Activated CD4-positive, alpha-beta T cell treated with anti-CD3 and anti-CD28 coated beads, Interleukin-2, Interleukin-4, amounts not matched to agents 100 ng/mL and 50 ng/mL, durations not matched to agents 16 hours and 8 hours (primary cell): ENCODE measurements around the gene RANGRF.

ENCODE experiments used
- DNase-seq: peaks from one replicate; pipeline ENCODE4 v3.0.0-alpha.2; 2020; ENCODE audit warnings: low spot score

The RANGRF gene

DNA sequence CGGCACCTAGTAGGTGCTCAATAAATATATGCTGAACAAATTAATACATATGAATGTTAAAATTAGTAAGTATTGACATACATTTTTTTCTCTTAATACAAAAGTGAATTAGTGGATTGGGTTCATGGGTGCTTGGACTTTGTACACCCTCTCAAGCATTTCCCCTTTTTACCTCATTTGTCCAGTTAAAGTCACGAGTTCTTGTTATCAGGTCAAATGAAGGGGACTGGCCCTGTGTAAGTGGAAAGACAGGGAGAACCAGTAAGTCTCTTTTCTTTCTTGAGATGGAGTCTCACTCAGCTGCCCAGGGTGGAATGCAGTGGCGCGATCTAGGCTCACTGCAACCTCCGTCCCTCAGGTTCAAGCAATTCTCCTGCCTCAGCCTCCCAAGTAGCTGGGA lies 13.7 kb upstream of the RANGRF start:
- DNase-seq = no peak

DNA sequence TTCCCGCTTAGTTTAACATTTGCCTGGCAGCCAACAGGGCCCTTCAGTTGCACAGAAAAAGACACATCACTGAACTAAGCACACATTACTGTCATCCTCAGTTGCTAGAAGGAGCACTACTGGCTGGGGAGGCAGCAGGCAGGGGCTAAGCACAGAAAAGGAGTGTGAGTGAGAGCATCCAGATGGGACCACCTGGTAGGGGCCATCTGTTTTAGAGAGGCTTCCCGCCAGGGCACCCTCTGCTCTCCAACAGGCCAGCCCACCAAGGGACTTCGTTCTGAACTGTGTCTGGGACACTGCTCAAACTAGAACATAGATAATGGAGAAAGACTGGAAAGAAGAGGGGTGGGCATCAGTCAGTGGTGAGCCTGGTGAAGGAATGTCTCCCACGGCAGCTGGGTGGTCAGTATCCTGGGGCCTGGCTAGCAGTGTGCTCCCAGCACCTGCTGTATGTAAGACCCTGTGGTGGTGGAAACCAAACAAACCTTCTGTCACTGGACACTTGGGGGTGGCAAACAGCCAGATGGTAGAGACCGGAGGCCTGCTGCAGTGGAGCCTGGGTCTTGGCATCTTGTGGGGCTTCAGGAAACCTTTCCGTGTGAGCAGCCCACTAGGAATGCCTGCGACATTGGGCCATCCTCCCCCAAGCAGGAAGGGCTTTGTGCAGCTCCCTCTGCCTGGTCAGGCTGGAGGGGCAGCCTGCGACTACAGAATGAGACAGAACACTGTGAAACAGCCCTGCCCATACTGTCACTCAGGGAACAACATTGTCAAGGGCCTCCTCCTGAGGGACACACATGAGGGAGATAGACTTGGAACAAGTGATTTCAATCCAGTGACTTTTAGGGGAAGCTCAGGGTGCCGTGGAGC lies 12.8 kb upstream of the RANGRF start:
- DNase-seq = no peak

- DNase-seq = no peak
These were observed 11.2 kb upstream of the RANGRF start for GRCh38 chr17:8277317-8277716.

DNA sequence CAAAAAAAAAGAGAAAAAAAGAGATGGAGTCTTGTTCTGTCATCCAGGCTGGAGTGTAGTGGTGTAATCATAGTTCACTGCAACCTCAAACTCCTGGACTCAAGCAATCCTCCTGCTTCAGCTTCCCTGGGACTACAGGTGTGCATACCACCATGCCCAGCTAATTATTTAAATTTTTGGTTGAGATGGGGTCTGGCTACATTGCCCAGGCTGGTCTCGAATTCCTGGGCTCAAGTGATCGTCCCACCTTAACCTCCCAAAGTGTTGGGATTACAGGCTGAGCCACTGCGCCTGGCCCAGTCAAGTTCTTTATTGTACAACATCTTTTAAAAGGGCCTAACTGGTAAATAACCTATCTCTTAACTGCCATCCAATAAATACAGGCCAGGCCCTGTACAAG lies 6.1 kb upstream of the RANGRF start:
- DNase-seq = no peak

DNA sequence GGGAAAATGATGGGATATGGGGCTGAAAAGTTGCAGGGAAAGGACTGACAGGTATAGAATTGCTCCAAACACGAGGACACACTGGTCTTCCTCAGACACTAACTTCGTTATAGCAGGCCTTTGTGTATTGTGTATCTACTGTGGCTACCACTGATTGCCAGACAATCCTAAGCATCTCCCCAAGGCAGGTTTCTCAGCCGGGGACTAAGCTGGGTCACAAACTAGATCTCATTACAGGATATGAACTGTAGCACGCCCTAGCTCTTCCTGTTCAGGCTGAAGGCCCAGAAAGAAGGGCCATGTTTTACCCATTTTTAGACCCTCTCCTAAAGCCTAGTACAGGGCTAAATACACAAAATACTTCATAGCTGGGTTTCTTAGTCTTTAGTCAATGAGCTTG lies 5.1 kb upstream of the RANGRF start:
- no peak for DNase-seq

GRCh38 chr17:8284126-8284525 lies 4.3 kb upstream of the RANGRF start:
- no peak for DNase-seq

DNA sequence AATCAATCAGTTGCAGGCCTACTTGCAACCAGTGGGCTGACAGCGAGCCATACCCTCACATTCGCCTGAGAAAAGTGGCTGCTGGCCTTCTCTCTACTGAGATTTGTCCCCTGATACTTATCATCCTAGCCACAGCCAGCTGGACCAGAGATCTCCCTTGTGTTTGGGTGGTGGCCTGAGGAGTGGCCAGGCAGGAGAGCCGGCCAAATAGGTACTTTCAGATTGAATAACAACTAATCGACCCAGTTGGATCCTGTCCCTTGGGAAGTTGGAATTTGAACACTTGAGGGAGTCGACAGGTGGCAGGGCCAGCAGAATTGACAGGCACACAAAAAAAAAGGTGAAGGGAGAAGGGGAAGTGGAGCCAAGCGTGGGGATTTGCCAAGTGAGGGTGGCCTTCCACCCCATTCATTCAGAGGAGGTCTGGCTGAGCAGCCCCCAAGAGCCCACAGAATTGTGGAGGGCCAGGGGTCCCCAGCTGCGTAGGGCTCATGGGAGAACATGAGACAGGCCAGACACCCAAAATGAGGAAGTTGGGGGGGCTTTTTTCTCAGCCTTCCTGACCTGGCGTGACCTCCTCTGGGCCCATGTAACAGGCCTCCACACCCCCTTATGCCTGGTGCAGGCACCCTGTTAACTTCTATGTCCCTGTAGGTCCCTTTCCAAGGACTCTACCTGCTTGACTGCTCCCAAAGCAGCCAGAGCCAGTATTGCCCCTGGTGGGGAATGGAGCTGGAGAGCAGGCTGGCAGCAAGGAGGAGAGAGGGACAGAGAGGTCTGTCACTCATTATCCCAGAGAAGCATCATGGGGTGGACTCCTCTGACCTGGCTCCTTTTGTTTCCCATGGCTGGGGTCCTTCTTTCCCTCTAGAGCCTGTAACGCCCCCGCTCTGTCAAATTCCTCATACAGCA lies 2.9 kb upstream of the RANGRF start:
- DNase-seq = no peak

DNA sequence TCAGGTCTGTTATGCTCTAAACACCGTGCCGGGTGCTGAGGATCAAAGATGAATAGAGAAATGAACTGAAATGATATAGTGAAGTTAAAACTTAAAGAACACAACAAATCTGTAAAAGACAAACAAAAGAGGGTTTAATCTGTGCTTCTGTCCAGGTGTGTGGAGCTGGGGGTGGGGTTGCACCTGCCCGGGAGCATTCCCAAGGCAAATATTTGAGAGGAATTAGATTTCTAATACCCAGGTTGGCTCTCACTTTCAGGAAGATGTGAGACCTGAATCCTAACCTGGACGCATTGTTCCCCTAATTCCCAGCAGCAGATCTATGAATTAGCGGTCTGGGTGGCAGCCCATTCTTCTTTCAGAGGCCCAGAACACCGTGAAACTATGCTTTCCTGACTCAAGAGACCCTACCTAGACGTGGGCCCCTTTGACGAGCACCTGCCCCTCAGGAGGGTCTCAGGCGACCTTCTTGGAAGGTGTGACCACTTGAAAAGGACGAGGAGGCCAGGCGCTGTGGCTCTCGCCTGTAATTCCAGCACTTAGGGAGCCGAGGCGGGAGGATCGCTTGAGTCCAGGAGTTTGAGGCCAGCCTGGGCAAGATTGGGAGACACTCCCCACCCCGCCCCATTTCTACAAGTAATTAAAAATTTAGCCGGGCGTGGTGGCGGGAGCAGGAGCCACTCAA lies 677 bp upstream of the RANGRF start:
- no peak for DNase-seq

GRCh38 chr17:8289103-8289397 lies 580 bp downstream of the RANGRF start:
- peak; percentile 78 for DNase-seq

- DNase-seq = no peak
These were observed 1.6 kb downstream of the RANGRF start for GRCh38 chr17:8290043-8290442.

DNA sequence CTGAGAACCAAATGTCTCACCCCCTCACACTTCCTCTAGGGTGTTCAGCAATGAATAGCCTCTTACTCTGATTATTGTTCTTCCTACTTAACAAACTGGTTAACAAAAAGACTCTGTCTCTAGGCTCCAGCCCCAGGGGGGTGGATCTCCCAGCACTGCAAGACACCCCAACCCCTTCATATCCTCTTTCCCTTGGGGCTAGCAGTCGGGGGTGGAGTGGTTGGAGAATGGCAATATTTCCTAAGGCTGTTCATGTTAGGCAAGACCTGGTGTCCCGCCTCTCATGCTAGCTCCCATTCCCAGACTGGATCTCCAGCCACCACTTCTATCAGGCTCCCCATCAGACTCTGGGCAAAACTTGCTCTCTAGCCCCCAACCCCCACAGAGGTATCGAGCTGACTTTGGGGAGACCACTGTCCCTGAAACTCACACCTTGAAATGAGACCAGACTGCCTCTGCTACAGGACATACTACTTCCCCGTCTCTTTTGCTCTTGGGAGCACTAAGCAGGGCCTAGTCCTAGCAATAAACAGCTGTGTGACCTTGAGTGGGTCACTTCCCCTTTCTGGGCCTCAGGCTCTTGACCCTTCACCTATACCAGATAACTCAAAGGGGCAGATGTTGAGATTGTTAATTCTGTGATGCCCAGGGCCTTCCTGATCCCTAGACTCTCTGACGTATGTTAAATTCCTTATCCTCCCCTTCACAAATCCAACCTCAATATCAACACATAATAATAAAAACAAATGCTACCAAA lies 4.3 kb downstream of the RANGRF start:
- DNase-seq = no peak

DNA sequence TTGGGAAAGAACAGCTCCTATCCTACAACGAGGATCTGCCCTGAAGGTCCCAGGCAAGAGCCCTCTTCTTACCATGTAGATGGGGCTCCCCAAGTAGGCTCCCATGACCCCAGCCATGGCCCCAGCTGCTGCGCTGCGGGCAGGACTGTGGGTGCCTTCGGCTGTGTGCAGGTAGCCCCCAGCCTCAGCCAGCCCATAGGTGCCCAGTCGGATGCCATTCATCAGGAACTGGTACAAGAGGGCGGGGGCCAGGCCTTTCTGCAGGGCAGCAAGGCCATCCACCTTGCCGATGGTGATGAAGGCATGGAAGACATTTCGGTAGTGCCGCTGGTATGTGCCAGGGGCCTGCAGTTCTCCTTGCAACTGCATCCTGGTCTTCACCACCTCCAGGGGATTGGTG lies 5.9 kb downstream of the RANGRF start:
- no peak for DNase-seq

DNA sequence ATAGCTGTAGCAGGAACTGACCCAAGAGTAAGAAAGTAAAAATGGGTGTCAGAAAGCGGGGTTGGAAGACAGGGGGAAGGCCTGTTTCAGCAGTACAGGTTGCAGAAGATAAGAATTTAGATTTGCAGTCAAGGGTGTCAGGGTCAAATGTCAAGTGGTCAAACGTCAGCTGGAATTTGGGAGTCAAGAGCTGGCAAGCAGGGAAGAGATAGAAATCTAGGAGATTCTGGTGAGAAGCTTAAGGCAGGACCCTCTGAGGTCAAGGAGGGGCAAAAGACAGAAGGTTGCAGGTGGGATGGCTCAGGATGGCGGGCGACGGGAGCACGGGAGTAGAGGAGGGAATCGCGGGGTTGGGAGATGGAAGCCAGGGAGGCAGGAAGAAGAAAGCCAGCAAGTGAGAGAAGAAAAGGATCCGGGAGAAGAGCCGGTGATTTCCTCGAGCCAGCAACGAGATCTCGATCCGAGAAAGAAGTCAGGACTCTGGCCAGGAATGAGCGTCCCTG lies 6.4 kb downstream of the RANGRF start:
- no peak for DNase-seq

DNA sequence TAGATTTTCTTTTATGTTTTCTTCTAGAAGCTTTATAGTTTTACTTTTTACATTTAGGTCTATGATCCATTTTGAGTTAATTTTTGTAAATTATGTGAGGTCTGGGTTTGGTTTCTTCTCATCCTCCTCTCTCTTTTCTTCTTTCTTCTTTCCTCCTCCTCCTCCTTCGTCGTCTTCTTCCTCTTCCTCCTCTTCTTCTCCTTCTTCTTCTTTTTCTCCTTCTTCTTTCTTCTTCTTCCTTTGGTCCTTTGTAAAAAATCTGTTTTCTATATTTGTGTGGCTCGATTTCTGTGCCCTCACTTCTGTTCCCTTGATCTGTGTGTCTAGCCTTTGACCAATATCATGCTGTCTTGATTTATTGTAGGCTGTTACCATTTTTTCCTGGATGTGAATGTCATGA lies 11.8 kb downstream of the RANGRF start:
- no peak for DNase-seq

- peak; percentile 69 for DNase-seq
These were observed 12.3 kb downstream of the RANGRF start for GRCh38 chr17:8300627-8301242.

DNA sequence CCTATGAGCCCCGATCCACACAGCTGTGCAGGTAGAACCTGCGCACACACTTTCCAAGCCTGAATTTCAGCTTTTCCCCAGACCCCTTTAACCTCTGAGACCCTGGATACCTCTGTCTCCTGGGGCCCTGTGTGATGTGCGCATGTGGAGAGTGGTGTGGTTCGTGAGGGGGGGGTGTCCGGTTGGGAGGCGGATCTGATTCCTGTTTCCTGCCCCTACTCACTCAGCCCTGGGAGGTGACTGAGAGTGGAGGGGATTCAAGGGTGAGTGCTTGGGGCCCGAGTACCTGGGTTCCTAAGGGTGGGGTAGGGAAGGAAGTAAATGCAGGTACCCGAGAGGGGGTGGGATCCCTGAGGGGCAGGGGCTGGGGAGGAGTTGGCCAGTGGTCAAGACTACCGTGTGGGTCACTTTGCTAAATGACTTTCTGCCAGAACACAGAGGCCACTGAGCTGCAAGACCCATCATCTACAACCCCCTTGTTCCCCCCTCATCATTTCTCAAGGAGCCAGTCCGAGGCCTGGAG lies 22.2 kb downstream of the RANGRF start:
- no peak for DNase-seq

DNA sequence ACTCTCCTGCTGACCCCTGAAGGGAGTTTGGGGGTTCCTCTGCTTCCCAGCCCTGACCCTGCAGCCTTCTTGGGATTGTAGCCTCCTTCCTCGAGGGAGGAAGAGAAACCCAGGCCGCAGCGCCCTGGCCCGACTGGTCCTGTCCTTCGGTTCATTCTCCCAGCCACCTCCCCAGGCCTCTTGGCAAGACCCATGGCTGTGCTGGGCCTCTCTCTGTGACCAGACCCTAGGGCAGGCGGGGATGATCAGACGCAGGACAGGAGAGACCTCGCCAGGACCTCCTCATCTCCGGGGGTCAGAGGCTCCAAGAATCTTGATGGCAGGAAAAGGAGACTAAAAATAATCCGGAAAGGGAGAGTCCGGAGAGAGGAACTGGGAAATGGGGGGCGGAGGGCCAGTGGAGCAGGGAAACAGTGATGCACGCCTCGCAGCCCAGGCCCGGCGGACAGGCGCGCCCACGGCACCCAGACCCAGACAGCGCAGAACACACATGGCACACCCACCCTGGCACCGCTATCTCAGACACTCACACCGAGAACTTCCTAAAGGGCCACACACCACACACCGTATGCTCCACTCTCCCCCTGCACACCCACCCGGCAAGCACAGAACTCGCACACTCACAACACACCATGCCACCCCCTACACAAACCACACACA lies 22.8 kb downstream of the RANGRF start:
- no peak for DNase-seq

DNA sequence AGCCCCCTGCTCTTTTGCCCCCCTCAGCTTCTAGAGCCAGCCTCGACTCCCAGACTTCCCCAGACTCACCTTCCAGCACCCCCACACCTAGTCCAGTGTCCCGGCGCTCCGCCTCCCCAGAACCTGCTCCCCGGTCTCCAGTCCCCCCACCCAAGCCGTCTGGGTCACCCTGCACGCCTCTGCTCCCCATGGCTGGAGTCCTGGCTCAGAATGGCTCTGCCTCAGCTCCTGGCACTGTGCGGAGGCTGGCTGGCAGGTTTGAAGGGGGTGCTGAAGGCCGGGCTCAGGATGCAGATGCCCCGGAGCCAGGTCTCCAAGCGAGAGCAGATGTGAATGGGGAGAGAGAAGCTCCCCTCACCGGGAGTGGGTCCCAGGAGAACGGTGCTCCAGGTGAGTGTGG lies 23.8 kb downstream of the RANGRF start:
- DNase-seq = no peak

DNA sequence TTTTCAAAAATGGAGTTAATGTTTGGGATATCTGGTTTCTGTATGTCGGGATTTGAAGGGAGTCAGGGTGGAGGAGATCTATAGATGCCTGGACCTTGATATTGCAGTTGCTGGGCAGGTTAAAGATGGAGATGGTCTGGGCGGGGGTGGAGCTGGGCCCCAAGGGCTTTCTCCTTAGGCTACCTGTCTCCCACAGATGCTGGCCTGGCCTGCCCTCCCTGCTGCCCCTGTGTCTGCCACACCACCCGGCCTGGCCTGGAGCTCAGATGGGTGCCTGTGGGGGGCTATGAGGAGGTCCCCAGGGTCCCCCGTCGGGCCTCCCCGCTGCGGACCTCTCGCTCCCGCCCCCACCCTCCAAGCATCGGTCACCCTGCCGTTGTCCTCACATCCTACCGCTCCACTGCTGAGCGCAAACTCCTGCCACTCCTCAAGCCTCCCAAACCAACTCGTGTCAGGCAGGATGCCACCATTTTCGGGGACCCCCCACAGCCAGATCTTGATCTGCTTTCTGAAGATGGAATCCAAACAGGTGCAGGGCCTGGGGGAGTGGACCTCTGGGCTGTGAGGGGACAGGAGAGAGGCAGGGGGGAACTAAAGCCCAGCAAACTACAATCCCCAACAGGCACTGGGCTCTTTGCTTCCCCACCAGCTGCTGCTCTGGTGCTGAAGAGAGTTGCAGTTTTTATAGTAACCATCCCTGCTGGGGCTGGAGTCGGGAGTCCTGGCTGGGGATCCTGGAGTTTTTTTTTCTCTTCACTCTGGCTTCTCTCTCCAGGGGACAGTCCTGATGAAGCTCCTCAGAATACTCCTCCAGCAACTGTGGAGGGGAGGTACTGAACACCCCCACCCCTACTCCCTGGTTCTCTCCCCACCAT lies 24.5 kb downstream of the RANGRF start:
- no peak for DNase-seq
